Renal pelvis (tissue), 4 donors: ENCODE data around the gene IVNS1ABP. TPM values are rescaled to one million over a fixed set of nuclear protein-coding genes. Genes with fewer than 3 reads are reported as not detected.
"Not testable (repeated sequence)": the region's sequence is repeated elsewhere in the genome, so short reads cannot be mapped to it uniquely, and the experiment has no call there.

ENCODE experiments used
- DNase-seq: peaks from one replicate; pipeline ENCODE4 v3.0.0-alpha.2; 2013
- polyA plus RNA-seq, 3 donors: library from polyadenylated mRNA; unstranded; fragments of 120-200 nt; gene quantifications; one replicate each; pipeline ENCODE4 v1.2.1, GENCODE V29; 2013; ENCODE audit not compliant: insufficient read length in 3 of 3

Gene IVNS1ABP
- polyA plus RNA-seq, 3 donors, result 264 to 349 (median 311) TPM

- no peak for DNase-seq
Measured at GRCh38 chr1:185341196-185341781, 24.2 kb upstream of the IVNS1ABP start.

DNA sequence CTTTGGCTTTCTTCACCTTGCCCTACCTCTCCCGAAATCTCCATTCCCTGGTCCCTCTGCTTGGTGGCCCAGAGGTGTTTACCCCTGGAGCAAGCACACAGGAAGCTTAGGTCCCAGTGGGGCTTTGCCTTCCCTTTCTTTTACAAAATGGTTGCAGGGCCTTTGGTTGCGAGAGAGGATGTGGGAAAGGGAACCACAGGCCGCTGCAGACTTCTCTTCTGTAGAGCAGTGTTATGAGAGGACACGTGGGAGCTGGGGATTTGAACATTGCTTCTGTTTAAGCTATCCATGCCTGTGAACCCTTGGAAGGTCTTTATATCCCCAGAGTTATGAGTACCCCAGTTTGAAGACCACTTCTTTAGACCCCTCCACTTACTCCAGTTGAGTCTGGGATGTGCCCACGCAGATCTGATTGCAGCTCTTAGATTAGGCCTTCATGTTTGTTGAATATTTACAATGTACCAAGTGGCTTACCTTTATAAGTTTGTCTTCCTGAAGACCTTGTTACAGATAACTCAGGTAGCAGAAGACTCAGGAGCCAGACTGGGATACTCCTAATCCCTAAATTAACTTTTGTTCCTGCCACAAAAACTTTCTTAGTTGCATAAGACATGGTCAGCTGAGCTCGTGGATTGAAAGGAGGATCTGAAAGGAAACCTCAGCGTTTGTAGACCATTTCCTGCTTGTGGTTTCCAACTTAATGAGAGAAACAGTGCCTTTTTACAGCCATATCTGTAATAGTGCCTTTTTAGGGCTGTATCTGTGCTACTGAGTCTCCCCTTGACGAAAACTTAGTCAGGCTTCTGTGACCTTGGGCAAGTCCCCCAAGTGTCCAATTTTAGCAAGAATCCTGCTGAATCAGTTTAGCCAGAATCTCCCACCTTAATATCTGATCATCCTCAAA lies 21.9 kb upstream of the IVNS1ABP start:
- no peak for DNase-seq

DNA sequence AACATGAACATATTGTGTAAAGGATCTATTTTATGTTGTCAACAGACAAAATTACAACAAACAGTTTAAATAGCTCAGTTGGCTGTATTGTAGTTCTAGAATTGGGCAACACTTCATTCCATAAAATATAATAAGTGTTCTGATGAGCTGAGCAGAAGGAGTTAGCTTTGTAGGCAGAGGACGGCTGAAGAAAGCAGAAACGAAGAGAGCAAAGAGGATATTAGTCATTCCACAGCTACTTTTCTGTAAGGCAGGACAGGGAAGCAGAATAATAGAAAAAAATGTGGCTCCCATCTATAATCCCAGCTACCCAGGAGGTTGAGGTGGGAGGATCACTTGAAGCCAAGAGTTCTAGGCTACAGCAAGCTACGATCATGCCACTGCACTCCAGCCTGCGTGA lies 20.2 kb upstream of the IVNS1ABP start:
- DNase-seq, result no peak

DNA sequence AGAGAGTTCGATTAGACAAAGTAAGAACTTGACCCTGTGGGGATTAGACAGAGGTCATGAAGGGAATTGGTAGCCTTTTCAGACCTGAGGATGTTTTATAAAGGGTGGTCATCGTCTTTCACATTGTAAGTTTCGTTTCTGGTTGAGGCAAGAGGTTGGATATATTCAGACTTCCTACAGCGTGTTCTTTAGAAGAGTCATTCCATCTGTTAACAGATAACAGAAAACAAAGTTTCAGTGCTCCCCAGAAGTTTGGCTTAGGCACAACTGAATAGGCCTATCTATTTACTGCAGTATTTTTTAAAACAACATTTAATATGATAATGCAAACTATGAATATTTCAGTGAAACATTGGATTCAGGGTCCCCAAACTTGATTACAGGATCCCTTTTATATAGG lies 17.1 kb upstream of the IVNS1ABP start:
- DNase-seq, result no peak

DNA sequence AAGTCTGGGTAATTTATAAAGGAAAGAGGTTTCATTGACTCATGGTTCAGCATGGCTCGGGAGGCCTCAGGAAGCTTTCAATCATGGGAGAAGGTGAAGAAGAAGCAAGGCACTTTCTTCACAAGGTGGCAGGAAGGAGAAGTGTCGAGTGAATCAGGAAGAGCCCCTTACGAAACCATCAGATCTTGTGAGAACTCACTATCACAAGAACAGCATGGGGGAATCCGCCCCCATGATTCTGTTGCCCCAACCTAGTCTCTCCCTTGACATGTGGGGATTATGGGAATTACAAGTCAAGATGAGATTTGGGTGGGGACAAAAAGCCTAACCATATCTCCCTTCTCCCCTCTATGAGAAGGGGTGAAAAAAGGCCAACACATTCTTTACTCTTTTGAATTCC lies 11.2 kb upstream of the IVNS1ABP start:
- no peak for DNase-seq

- DNase-seq, result no peak
Measured at GRCh38 chr1:185325413-185325812, 8.4 kb upstream of the IVNS1ABP start.

DNA sequence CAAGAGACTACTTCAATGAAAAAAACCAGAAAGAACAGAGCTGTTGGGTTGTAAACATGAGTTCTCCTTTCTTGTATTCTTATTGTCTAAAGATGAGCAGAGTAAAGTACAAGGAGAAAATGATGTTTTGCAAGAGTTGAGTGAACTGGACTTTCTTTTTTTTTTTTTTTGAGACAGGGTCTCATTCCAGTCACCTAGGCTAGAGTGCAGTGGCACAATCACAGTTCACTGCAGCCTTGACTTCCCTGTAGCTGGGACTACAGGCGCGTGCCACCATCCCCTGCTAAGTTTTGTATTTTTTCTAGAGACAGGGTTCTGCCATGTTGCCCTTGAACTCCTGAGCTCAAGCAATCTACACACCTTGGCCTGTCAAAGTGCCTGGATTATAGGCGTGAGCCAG lies 7.1 kb upstream of the IVNS1ABP start:
- no peak for DNase-seq

DNA sequence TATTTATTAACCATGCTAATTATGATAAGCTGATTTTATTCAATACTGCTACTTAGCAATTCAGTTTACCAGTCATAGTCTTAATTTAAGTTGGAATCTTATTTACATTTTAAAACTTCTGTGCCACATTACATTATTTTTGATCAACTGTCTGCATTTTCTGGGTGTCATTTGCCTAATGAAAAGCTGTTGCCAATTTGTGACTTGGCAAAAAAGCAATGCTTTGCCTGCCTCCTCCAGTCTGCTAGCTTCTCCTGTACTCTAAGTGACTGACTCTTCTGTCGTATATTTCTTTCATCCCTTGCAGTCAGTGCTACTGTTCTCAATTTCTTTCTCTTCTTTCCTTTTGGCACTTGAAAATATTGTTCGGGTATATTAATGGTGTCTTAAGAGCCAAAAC lies 5.6 kb upstream of the IVNS1ABP start:
- no peak for DNase-seq

DNA sequence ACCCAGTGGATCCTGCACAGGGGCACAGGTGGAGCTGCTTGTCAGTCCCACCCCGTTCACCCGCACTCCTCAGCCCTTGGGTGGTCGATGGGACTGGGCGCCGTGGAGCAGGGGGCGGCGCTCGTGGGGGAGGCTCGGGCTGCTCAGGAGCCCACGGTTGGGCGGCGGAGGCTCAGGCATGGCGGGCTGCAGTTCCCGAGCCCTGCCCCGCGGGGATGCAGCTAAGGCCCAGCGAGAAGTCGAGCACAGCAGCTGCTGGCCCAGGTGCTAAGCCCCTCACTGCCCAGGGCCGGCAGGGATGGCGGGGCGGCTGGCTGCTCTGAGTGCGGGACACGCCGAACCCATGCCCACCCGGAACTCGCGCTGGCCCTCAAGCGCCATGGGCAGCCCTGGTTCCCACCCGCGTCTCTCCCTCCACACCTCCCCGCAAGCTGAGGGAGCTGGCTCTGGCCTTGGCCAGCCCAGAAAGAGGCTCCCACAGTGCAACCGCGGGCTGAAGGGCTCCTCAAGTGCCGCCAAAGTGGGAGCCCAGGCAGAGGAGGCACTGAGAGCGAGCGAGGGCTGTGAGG lies 4.7 kb upstream of the IVNS1ABP start:
- DNase-seq, result not testable (repeated sequence)

DNA sequence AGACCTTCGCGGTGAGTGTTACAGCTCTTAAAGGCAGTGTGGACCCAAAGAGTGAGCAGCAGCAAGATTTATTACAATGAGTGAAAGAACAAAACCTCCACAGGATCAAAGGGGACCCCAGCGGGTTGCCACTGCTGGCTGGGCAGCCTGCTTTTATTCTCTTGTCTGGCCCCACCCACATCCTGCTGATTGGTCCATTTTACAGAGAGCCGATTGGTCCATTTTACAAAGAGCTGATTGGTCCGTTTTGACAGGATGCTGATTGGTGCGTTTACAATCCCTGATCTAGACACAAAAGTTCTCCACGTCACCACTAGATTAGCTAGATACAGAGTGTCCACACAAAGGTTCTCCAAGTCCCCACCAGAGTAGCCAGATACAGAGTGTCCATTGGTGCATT lies 4.1 kb upstream of the IVNS1ABP start:
- not testable (repeated sequence) for DNase-seq

GRCh38 chr1:185319139-185319475 lies 2.1 kb upstream of the IVNS1ABP start:
- no peak for DNase-seq

- no peak for DNase-seq
Measured at GRCh38 chr1:185318431-185319138, 1.5 kb upstream of the IVNS1ABP start.

DNA sequence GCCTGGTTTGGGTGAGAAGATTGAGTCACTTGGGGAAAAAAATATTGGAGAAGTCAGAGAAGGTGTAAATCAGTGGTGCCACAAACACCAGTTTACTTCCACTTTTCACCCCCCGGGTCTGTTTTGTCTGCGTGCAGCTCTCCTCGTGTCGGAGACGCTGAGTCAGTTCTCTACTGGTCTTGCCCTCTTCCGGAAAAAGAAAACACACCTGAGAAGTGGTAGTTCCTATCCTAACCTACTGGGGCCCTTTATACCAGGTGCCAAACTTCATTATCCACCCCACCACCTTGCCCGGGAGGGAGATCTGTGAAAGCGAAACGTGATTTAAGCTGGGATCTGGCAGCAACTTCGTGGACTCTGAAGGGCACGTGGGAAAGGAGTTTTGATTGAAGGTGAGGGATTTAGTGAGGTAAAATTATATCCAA lies 855 bp upstream of the IVNS1ABP start:
- peak; percentile 37 for DNase-seq

- peak; percentile 92 for DNase-seq
Measured at GRCh38 chr1:185316163-185317033, 645 bp downstream of the IVNS1ABP start.

DNA sequence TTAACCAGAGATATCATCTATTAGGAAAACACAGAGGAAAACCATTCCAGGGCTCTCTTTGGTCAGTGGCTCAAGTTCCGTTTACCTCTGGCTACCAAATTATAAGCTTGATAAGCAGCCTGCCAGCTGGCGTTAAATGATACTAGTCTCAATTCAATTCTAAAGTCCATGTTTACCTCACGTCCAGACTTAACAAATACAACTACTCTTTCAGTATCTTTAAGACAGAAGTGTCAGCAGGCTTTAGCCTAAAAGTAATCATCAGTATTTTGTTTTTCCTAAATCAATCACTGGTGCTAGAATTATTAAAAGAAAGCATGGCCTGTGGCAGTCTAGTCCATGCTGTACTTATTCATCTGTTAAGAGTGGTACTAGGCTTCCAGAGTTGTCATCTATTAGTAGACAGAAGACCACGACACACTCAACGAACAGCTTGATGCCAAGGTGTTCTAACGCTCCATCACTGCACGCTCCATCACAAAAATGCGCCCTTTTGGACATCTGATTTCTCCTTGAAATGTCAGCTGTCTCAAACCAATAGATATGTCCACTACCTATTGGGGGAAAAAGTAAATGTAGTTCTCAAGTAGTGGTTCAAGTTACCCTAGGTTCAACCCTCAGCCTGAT lies 1.5 kb downstream of the IVNS1ABP start:
- DNase-seq, result no peak

DNA sequence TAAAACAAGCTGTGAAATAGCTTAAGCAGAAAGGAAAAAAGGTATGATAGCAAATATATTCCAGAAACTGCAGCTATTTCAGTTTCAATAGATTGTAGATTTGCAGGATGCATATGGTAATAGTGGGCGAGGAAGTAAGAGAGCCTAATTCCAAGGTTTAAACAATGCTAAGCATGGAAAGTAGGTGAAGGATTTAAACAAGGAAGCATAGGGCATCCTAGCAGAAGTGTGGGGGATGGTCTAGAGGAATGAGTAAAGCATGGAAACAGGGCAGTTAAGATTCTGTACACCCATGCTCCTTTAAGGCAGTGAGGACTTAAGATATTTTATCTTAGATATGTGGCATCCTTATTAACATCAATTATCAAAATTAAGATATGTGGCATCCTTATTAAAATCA lies 2.6 kb downstream of the IVNS1ABP start:
- no peak for DNase-seq

DNA sequence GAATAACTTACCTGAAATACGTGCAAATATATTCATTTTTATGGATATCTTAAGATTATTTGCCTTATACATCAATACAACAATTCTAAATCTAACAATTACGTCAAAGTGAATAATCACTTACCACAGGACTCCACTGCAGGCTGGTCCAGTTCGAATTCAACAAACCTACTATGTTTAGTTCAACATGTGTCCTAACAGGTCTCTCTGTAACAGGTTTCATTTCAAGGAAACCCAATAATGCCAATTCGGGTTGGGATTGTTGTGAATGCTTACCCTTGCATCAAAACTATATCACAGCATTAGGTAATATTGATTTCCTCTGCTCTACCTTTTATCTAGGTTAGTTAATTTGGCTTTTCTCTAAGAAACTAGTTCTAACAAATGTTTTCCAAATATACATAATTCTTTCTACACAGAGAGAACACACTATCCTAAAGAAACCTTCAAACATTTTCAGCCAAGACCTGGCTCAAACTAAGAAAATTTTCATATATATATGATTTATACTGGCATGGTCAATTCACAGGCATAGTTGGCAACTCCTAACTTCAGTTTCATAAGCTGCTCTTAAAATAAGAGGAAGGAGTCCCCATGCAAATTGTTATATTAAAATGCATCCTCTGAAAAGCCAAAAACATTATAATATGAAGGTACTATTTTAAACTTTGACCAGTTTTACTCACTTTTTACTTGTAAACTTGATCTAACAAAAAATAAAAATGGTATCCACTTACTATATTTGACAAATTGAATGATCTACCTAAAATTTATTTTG lies 4.5 kb downstream of the IVNS1ABP start:
- no peak for DNase-seq

- no peak for DNase-seq
Measured at GRCh38 chr1:185311589-185312225, 5.3 kb downstream of the IVNS1ABP start.

DNA sequence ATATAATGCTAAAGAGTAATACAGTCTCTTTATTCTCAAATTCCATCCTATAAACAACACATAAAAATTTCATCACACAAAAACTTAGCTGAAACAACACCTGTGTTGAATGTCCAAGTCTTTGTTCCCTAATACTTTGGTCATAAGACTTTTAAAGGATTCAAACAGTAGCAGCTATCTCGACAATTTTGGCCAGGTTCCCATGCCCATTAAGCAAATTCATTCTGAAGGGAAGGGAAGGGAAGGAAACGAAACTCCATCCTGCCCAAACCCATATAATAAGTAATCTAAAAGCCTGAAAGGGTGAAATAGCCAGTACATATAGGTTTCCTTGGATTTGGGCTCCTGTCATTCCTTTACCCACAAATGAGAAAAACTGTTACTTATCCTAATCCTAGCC lies 7.5 kb downstream of the IVNS1ABP start:
- DNase-seq, result no peak

DNA sequence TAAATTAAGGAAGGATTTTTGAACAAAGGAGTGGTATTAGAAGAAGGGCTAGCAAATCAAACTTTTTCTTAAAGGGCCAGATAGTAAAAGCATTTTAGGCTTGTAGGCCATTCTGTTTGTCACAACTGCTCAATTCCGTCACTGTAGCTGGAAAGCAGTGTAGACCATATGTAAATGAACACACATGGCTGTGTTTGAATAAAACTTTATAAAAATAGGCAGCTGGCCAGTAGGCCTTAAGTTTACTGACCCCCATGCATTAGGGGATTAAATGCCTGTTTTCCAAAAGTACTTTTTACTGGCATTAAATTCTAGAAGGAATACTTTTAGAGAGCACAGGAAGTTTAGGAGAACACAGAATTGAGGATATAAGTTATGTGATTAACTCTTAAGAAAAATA lies 8.9 kb downstream of the IVNS1ABP start:
- DNase-seq, result no peak
